GM20431 (cell line): ENCODE measurements around the gene PPP1R26.
"Not testable (repeated sequence)": the region's sequence is repeated elsewhere in the genome, so short reads cannot be mapped to it uniquely, and the experiment has no call there.

Experiments used
- in situ Hi-C: fragments of 300-500 bp; cut with MseI, MboI; formaldehyde crosslinking; loops from one replicate; pipeline ENCODE4 v1.15.0; 2020; ENCODE audit warnings: low sequenced_read_pairs; ENCODE audit not compliant: unreplicated experiment

Gene PPP1R26

DNA sequence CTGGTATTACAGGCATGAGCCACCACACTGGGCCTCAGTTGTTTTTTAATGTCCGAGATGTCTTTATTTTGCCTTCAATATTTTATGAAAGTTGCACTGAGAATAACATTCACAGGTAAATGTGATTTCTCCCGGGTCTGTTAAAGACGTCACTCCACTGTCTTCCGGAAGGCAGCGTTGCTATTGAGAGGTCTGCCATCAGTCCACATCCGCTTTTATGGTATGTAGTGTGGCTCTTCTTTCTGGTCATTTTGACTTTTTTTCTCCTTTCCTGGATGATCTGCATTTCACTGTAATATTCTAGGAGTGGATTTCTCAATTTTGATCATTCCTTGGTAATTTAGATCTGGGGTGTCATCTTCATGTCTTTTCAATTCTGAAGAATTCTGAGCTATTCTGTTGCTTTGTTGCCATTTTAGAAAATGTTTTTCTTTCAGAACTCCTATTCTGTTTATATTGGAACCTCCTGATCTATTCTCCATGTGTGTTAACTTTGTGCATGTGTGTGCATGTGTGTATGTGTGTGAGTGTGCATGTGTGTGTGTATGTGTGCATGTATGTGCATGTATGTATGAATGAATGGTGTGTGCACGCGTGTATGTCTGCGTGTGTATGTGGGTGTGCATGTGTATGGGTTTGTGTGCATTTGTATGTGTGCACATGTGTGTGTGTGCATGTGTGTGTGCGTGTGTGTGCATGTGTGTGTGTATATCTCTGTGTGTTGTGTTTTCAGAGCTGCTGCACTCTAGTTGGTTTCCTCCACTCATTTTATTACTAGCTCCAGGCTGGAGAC lies 39.8 kb downstream of the PPP1R26 start:
- in situ Hi-C loops = no loop called here

DNA sequence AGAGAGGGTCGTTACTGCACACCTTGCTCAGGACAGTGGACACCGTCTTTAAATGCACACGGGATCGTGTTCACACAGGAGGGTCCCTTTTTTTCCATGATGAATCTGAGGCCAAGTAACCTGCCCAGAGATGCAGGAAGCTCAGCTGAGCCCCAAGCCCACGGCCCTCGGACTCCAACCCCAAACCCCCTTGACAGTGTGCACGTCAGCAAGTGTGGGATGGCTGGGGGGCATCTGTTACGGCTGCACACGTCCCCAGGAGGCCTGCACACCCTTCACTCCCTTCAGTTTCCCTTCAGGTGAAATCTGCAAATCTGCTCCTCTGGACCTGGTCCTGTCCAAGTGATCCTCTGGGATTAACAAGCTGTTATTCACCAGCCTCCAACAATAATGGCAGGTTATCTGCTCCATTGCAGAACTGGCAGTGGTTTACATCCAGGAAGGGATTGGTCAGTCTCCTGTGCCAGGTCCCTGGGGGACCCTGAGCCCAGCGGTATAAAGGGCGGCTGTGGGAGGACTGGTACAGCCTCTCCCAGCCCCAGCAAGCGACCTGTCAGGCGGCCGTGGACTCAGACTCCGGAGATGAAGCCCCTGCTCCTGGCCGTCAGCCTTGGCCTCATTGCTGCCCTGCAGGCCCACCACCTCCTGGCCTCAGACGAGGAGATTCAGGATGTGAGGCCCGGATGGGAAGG lies 41.5 kb downstream of the PPP1R26 start, which contains the start of gene LCN1:
LCN1 (plus strand) TSS at position 525 of the 692 bp plus-strand sequence; CDS start at position 583, 58 bp downstream.
- in situ Hi-C loops = no loop called here

DNA sequence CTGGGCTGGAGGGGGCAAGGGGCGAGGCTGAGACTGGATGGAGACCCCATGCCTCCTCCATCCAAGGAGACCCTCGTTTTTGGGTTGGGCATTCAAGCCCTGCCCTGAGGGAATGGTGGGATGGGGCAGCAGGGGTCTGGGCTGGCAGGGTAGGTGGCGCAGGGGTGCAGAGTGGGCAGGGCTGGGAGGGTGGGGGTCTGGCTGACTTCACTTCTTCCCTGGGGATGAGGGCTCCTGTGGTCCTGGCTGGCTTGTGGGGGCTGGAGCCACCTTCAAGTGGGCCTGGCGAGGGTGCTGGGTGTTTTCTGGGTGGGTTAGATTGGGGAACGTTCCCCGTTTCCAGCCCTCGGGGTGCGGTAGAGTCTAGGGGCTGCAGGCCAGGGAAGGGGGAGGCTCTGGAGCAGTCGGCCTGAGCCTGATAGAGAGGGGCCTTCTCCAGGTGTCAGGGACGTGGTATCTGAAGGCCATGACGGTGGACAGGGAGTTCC lies 42.1 kb downstream of the PPP1R26 start:
- in situ Hi-C loops = no loop called here

DNA sequence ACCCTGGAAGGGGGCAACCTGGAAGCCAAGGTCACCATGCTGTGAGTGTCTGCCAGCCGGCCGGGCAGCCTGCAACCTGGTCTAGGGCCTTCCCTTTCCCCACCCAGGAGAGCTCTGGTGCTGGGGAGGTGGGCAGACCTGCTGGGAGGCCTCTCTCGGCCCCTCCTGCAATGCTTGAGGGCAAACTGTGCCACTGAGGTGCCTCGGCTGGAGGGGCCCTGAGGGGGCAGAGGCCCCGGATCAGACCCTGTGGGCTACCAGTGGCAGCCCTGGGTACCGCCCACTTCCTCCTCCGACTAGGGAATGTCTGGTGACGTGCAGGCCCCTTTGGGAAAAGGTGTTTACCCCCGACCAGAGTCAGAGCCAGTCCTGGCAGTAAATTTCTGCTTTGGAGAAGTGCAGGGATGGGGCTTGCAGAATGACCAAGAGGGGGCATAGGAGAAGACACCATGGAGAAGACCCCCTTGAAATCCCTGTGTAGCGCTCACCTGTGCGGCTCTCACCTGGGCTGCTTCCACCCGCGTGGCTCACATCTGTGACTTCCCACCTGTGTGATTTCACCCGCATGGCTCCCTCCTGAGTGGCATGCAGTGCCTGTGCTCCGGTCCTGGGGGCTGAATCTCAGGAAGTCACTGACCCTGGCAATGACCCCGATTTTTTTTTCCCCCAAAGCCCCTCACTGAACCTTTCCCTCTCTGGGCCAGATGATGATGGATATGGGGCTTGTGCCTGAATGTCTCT lies 42.7 kb downstream of the PPP1R26 start:
- in situ Hi-C loops = no loop called here

DNA sequence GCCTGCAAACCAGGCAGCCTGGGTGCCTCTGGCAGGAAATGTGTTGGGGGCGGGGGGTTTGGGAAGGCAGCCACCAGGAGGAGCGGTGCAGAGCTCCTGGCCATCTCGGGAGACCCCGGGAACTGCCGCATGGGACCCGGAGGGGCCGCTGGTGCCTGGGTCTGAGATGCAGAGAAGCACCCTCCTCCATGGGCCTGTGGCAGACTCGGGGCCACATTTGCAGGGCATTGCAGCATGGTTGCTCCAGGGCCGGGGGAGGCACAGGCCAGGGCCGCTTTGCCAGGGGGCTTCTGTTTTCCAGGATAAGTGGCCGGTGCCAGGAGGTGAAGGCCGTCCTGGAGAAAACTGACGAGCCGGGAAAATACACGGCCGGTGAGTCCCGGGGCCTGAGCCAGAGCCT lies 43.3 kb downstream of the PPP1R26 start:
- in situ Hi-C loops = no loop called here

DNA sequence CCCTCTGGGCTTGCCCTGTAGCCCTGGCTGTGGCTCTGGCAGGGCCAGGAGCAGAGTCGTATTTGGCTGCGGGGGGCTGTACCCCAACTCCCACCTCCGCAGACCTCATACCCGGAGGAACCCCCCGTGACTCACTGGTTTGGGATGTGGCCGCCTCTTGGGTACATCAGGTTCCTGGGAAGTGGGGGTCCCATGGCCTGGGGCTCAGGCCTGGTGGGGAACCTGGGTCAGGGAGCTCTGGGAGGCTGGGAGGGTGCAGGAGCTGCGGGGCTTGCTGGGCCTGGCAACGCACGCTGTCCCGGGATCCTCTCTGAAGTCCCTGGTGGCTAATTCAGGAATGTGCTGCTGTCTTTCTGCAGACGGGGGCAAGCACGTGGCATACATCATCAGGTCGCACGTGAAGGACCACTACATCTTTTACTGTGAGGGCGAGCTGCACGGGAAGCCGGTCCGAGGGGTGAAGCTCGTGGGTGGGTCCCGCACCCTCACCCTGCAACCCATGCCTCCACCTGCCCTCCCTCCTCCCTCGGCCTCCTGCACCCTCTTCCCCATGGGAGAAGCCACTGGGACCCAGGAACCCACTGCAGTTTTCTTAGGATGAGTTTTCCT lies 44.0 kb downstream of the PPP1R26 start:
- in situ Hi-C loops = no loop called here

DNA sequence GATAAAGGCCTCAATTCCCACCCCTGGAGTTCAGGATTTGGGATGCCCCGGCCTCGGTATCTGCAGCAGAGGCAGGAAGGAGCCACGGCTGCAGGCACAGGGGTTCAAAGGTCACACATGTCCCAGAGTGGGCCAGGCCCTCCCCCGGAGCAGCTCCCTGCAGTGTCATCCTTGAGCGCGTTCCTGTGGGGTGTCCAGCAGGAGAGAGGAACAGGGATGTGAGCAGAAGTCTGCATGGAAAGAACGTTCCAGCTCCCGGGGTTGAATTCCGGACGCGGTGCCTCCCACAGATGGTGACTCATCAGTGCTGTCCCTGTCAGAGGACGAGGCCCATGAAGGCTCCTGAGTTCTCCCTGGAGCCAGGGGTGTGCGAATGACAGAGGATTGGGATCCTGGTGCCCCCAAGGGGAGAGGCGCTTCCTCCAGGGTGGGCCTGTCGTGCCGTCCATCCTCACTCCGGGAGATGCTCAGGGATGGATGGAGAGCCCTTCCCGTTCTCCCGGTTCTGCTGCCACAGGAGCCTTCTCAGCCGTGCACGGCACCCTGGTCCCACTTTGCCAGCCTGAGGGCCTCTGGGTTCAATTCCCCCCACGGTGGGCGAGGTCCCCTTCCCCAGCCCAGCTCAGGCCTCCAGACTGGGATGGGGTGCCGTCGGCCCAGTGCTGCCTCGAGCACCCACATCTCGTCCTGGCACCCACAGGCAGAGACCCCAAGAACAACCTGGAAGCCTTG lies 44.7 kb downstream of the PPP1R26 start:
- in situ Hi-C loops = no loop called here

DNA sequence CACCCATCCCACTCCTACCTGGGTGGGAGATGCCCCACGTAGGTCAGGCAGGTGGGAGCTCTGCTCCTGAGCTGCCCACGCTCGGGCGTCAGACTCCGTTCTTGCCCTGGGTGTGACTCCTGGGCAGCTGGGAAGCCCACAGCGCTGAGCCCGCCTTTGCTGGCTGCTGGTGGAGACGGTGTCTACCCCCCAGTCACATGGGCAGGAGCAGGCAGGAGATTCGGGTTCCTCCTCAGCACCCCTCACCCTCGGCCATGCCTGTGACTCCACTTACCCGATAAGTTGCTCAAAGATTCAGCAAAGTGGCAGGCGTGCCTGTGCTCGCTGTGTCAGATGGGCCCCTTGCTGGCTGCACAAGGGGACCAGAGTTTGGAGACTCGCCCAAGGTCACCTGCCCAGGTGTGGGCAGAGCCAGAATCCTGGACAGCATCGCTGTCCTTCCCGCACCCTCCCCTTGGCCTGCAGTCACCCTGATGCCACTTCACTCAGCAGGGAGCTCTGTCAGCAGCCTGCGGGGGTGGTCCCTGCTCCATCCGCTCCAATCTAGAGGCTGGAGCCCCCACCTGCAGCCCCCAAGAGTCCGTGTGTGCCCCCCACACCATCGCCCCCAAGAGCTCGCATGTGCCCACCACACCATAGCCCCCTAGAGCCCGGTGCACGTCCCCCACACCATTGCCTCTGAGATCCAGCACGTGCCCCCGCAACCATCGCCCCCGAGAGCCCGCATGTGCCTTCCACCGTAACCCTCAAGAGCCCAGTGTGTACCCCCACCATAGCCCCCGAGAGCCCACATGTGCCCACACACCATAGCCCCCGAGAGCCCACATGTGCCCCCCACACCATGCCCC lies 45.9 kb downstream of the PPP1R26 start:
- in situ Hi-C loops = no loop called here

DNA sequence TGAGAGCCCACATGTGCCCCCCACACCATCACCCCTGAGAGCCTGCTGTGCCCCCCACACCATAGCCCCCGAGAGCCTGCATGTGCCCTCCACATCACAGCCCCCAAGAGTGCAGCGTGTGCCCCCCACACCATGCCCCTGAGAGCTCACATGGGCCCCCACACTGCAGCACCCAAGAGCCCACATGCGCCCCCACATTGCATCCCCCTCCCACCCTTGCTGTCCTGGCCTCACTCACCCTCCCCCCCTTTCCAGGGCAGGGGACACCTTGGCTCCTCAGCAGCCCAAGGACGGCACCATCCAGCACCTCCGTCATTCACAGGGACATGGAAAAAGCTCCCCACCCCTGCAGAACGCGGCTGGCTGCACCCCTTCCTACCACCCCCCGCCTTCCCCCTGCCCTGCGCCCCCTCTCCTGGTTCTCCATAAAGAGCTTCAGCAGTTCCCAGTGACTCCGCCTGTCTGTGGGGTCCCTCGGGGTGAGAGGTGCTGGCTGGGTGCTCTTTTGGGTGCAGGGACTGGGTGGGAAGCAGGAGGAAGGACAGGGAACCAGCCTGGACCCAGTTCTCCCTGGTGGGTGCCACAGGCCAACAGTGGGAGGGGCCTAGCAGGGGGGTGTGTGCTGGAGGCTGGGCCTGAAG lies 46.6 kb downstream of the PPP1R26 start:
- in situ Hi-C loops = no loop called here

DNA sequence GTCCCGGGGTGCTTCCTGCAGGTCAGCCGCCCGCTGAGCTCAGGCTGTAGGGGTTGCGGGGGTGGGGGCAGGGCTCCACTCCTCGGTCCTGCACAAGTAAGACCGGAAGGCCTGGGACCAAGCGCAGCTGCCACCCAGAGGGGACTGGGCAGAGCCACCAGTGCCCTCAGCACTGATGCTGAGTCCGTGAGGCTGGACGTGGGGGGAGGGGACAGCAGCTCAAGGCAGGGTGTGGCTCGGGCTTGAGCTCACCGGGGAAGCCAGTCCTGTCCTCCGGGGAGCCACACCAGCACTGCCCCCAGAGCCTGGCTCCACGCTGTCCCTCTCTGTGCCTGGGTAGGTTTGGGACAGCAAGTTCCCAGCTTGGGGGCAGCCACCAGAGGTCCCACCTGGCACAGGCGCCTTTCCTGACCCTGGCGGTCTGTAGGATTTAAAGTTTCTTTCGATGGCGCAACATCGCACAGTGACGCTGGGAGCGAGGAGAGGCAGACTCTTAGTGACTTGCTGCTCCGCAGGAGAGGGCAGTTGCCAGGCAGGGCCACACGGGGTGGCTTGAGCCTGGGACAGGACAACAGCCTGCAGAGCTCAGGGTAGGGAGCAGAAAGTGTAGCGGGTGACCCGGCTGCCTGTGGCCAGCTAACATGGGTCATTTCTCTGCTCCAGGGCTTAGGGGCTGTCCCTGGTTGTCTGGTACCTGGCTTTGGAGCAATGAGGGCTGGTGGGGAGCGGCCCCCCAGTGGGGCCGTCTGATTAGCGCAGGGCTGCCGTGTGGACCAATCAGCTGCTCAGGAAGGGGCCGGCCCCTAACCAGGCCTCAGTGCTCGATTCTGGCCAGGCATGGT lies 47.4 kb downstream of the PPP1R26 start:
- in situ Hi-C loops = no loop called here

DNA sequence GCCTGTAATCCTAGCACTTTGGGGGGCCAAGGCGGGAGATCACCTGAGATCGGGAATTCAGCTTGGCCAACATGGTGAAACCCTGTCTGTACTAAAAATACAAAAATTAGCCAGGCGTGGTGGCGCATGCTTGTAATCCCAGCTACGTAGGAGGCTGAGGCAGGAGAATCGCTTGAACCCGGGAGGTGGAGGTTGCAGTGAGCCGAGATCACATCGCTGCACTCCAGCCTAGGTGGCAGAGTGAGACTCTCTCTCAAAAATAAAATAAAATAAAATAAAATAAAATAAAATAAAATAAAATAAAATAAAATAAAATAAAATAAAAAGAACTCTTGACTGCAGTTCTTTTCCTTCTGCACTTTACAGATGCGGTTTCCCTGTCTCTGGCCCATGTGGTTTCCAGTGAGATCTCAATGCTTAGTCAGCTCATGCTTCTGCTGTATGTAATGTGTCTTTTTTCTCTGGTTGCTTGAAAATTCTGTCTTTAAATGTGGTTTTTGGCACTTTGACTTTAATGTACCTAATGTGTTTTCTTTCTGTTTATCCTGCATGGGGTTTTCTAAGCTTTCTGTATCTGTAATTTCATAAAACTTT lies 49.4 kb downstream of the PPP1R26 start:
- in situ Hi-C loops = not testable (repeated sequence)

DNA sequence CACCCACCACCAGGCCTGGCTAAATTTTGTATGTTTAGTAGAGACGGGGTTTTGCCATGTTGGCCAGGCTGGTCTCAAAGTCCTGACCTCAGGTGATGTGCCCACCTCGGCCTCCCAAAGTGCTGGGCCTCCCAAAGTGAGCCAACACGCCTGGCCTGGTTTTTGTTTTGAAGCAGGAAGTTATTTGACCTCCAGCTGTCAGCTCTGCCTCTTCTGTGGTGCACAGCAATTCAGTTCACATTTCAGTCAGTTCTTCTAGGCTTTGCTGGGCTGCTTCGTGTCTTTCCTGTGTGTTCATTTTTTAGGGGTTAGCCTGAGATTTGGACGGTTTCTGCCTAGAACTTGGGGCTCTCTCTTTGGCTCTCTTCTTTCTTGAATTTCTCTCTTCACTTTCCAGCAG lies 50.6 kb downstream of the PPP1R26 start:
- in situ Hi-C loops = no loop called here

DNA sequence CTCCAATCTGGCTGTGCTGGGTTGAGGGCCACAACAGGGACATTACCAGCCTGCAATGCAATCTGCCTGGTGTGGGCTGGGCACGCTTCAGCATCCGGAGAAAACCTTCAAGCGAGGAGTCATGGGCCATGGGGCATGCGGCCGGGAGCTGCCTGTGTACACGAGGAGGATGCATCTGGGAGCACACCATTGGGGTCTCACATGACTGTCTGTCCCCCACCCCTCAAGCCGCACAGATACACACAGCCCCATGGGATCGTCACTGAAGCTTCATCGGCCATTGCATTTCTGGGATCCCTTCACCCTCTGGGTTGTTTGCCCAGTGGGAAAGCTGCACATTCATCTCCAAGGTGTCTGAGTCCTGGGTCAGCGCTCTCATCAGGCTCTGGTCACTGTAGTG lies 51.5 kb downstream of the PPP1R26 start:
- in situ Hi-C loops = no loop called here

DNA sequence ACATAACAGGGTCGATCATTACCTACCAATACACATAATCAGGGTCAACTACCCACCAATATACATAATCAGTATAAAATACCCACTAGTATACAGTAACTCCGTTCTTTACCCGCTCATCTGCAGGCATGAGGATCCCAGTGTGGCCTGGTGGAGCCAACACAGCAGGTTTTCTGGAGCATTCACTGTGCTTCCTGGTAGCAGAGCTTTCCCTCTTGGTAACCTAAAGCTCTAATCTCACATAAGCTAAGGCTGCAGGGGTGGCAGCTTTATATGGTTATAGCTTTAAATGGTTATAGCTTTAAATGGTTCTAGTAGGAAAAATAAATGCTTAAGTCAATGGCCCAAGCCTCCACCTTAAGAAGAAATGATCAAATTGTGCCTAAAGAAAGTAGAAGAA lies 53.5 kb downstream of the PPP1R26 start:
- in situ Hi-C loops = no loop called here

DNA sequence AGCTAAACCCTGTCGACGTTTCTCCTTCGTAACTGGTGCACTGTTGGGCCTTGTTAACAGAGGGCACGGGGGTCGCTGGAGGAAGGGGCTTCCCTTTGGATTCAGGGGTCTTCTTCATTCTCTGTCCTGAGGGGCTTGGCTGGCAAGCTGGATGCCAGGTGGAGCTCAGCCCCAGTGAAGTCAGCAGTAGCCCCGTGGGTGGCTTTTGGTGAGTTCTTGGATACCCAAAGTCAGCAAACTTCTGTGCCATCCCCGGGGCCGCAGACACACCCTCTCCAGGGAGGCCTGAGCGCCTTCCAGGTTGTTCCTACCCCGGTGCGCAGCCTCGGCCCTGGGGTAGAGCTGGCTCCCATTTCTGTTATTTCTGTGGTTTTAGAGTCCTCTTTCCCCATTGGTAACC lies 54.1 kb downstream of the PPP1R26 start:
- in situ Hi-C loops = no loop called here

DNA sequence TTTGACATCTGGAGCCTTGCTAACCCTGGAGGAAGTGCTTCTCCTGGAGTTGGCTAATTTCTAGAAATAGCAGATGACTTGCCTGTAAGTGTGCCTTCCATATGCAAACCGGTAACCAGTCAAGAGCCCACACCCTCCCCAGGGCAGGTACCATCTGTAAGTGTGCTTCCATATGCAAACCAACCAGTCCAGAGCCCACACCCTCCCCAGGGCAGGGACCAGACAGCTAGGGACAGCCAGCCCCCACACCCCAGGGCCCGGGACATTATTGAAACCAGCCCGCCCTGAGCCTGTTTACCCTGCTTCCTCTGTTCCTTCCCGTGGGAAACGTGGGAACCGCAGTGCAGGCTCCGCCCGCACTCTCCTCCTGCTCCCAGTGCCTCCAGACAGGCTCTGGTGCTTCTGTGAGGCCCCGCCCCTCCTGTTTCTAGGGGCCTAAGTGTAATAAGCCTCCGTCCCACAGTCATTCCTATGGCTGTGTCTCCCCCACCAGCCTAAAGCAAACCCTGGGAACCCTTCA lies 54.7 kb downstream of the PPP1R26 start:
- in situ Hi-C loops = not testable (repeated sequence)

DNA sequence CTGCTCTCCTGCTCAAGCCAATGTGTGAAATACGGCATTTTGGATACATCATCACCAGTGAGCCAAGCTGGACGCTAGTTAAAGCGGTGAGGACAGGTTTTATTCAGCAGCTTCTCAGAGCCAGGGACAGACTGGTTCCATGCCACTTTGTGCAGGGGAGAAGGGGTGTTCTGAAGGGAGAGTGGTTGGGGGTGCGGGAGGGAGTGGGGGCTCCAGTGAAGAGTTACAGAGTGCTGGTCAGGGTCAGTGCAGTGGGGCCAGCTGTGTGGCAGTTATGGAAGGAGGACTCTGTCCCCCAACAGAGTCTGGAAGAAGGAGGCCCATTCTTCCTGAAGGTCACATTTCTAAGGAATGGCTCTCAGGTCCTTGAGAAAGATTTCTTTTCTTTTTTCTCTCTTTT lies 55.2 kb downstream of the PPP1R26 start:
- in situ Hi-C loops = not testable (repeated sequence)
